WTC11 (cell line): ENCODE results near the gene DDX20.

Experiments used
- ESRRA ChIP-seq: sonication (generic); formaldehyde crosslinking; IDR thresholded peaks from 2 replicates; pipeline ENCODE4 v1.8.1; 2022; ENCODE audit warnings: mild to moderate bottlenecking, missing genetic modification reagents, borderline replicate concordance
- MXD4 ChIP-seq: fragments of 250-450 bp; sonication (Bioruptor Pico); IDR thresholded peaks from 2 replicates; pipeline ENCODE4 v1.8.0; 2021; ENCODE audit warnings: mild to moderate bottlenecking, moderate library complexity, borderline replicate concordance
- NFYB ChIP-seq: sonication (generic); formaldehyde crosslinking; conservative IDR thresholded peaks from 2 replicates; pipeline ENCODE4 v1.8.0; 2022; ENCODE audit warnings: low read depth, missing genetic modification reagents
- NR2C2 ChIP-seq: sonication (generic); formaldehyde crosslinking; IDR thresholded peaks from 2 replicates; pipeline ENCODE4 v1.8.0; 2022; ENCODE audit warnings: mild to moderate bottlenecking, missing genetic modification reagents
- SMAD3 ChIP-seq: sonication (generic); formaldehyde crosslinking; IDR thresholded peaks from 2 replicates; pipeline ENCODE4 v1.8.0; 2022; ENCODE audit warnings: missing genetic modification reagents, mild to moderate bottlenecking, borderline replicate concordance
- ZNF121 ChIP-seq: sonication (generic); formaldehyde crosslinking; IDR thresholded peaks from 2 replicates; pipeline ENCODE4 v1.8.0; 2023; ENCODE audit warnings: missing genetic modification reagents
- TF ChIP-seq, protein P1 (sequence below): fragments of 200-600 bp; IDR thresholded peaks from 2 replicates; pipeline ENCODE4 v1.8.0; 2022; ENCODE audit warnings: antibody characterized with exemption
- TF ChIP-seq, protein P2 (sequence below): sonication (generic); formaldehyde crosslinking; IDR thresholded peaks from 2 replicates; pipeline ENCODE4 v1.8.0; 2022; ENCODE audit warnings: mild to moderate bottlenecking, missing genetic modification reagents
- TF ChIP-seq, protein P3 (sequence below): sonication (generic); formaldehyde crosslinking; conservative IDR thresholded peaks from 2 replicates; pipeline ENCODE4 v1.8.1; 2023; ENCODE audit warnings: mild to moderate bottlenecking, low read depth, missing genetic modification reagents, moderate library complexity

DNA sequence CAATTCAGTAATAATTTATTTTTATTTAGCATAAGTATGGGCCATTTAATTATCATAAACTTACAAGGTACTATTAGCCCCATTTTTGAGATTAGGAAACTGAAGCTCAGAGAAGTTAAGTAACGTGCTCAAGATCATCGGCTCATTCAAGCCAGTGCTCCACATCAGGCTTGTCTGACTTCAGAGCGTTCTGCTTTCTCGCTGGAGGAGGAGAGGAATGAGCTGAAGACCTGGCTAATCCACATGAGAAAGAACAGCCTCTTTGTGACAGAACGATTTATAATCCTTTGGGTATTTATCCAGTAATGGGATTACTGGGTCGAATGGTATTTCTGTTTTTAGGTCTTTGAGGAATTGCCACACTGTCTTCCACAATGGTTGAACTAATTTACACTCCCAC is 39.7 kb downstream of the DDX20 start:
- TF ChIP-seq, protein P1, sequence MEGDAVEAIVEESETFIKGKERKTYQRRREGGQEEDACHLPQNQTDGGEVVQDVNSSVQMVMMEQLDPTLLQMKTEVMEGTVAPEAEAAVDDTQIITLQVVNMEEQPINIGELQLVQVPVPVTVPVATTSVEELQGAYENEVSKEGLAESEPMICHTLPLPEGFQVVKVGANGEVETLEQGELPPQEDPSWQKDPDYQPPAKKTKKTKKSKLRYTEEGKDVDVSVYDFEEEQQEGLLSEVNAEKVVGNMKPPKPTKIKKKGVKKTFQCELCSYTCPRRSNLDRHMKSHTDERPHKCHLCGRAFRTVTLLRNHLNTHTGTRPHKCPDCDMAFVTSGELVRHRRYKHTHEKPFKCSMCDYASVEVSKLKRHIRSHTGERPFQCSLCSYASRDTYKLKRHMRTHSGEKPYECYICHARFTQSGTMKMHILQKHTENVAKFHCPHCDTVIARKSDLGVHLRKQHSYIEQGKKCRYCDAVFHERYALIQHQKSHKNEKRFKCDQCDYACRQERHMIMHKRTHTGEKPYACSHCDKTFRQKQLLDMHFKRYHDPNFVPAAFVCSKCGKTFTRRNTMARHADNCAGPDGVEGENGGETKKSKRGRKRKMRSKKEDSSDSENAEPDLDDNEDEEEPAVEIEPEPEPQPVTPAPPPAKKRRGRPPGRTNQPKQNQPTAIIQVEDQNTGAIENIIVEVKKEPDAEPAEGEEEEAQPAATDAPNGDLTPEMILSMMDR: no peak
- TF ChIP-seq, protein P2, sequence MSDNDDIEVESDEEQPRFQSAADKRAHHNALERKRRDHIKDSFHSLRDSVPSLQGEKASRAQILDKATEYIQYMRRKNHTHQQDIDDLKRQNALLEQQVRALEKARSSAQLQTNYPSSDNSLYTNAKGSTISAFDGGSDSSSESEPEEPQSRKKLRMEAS (CRISPR knock-in tag): no peak
- TF ChIP-seq MXD4 (CRISPR knock-in tag): no peak
- no peak for TF ChIP-seq ESRRA (CRISPR knock-in tag)
- TF ChIP-seq, protein P3, sequence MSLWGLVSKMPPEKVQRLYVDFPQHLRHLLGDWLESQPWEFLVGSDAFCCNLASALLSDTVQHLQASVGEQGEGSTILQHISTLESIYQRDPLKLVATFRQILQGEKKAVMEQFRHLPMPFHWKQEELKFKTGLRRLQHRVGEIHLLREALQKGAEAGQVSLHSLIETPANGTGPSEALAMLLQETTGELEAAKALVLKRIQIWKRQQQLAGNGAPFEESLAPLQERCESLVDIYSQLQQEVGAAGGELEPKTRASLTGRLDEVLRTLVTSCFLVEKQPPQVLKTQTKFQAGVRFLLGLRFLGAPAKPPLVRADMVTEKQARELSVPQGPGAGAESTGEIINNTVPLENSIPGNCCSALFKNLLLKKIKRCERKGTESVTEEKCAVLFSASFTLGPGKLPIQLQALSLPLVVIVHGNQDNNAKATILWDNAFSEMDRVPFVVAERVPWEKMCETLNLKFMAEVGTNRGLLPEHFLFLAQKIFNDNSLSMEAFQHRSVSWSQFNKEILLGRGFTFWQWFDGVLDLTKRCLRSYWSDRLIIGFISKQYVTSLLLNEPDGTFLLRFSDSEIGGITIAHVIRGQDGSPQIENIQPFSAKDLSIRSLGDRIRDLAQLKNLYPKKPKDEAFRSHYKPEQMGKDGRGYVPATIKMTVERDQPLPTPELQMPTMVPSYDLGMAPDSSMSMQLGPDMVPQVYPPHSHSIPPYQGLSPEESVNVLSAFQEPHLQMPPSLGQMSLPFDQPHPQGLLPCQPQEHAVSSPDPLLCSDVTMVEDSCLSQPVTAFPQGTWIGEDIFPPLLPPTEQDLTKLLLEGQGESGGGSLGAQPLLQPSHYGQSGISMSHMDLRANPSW: no peak
- TF ChIP-seq ZNF121: no peak
- no peak for TF ChIP-seq NFYB
- TF ChIP-seq NR2C2: no peak
- TF ChIP-seq SMAD3 (CRISPR knock-in tag): no peak
